SK-N-SH treated with all-trans-retinoic acid at 6 μM for 48 hours (cell line): ENCODE results near the gene C6orf132.

Experiments used
- ARNTL ChIP-seq: fragments of 450-650 bp; formaldehyde crosslinking; IDR thresholded peaks from 2 replicates; pipeline ENCODE4 v1.5.0; 2020; ENCODE audit warnings: low read depth, mild to moderate bottlenecking, moderate library complexity, borderline replicate concordance
- CSDC2 ChIP-seq: fragments of 250-450 bp; sonication (Bioruptor Pico); IDR thresholded peaks from 2 replicates; pipeline ENCODE4 v1.5.0; 2020; ENCODE audit warnings: mild to moderate bottlenecking, moderate library complexity
- GLIS3 ChIP-seq: fragments of 250-450 bp; sonication (Bioruptor Pico); IDR thresholded peaks from 2 replicates; pipeline ENCODE4 v1.5.0; 2020; ENCODE audit warnings: mild to moderate bottlenecking, moderate library complexity
- ISL1 ChIP-seq: fragments of 250-450 bp; sonication (Bioruptor Pico); IDR thresholded peaks from 2 replicates; pipeline ENCODE4 v2.1.2; 2022; ENCODE audit warnings: mild to moderate bottlenecking, moderate library complexity
- PATZ1 ChIP-seq: fragments of 250-450 bp; sonication (Bioruptor Pico); IDR thresholded peaks from 2 replicates; pipeline ENCODE4 v1.8.0; 2020; ENCODE audit warnings: mild to moderate bottlenecking, moderate library complexity, borderline replicate concordance
- TCF4 ChIP-seq: fragments of 250-450 bp; sonication (Bioruptor Pico); IDR thresholded peaks from 2 replicates; pipeline ENCODE4 v1.8.0; 2021; ENCODE audit warnings: mild to moderate bottlenecking, moderate library complexity, borderline replicate concordance
- TOX ChIP-seq: fragments of 250-450 bp; sonication (Bioruptor Pico); IDR thresholded peaks from 2 replicates; pipeline ENCODE4 v1.8.0; 2021; ENCODE audit warnings: mild to moderate bottlenecking, moderate library complexity, borderline replicate concordance
- TSHZ2 ChIP-seq: fragments of 250-450 bp; sonication (Bioruptor Pico); IDR thresholded peaks from 2 replicates; pipeline ENCODE4 v1.5.0; 2020; ENCODE audit warnings: mild to moderate bottlenecking, moderate library complexity
- ZFP3 ChIP-seq: fragments of 250-450 bp; sonication (Bioruptor Pico); IDR thresholded peaks from 2 replicates; pipeline ENCODE4 v1.5.0; 2020; ENCODE audit warnings: mild to moderate bottlenecking, moderate library complexity
- ZFP30 ChIP-seq: fragments of 450-650 bp; formaldehyde crosslinking; IDR thresholded peaks from 2 replicates; pipeline ENCODE4 v1.5.0; 2022; ENCODE audit warnings: mild to moderate bottlenecking, moderate library complexity
- TF ChIP-seq, protein P1 (sequence below): fragments of 250-450 bp; sonication (Bioruptor Pico); IDR thresholded peaks from 2 replicates; pipeline ENCODE4 v1.5.1; 2020; ENCODE audit warnings: low read depth, mild to moderate bottlenecking, moderate library complexity
- TF ChIP-seq, protein P2 (sequence below): fragments of 250-450 bp; sonication (Bioruptor Pico); IDR thresholded peaks from 2 replicates; pipeline ENCODE4 v1.5.1; 2021; ENCODE audit warnings: mild to moderate bottlenecking, moderate library complexity
- TF ChIP-seq, protein P3 (sequence below): fragments of 250-450 bp; sonication (Bioruptor Pico); IDR thresholded peaks from 2 replicates; pipeline ENCODE4 v1.8.0; 2021; ENCODE audit warnings: low read depth, mild to moderate bottlenecking, moderate library complexity, borderline replicate concordance

- TF ChIP-seq TOX = no peak
- no peak for TF ChIP-seq ZFP30 (CRISPR knock-in tag)
- TF ChIP-seq, protein P1, sequence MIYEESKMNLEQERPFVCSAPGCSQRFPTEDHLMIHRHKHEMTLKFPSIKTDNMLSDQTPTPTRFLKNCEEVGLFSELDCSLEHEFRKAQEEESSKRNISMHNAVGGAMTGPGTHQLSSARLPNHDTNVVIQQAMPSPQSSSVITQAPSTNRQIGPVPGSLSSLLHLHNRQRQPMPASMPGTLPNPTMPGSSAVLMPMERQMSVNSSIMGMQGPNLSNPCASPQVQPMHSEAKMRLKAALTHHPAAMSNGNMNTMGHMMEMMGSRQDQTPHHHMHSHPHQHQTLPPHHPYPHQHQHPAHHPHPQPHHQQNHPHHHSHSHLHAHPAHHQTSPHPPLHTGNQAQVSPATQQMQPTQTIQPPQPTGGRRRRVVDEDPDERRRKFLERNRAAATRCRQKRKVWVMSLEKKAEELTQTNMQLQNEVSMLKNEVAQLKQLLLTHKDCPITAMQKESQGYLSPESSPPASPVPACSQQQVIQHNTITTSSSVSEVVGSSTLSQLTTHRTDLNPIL = no peak
- TF ChIP-seq ARNTL (CRISPR knock-in tag) = no peak
- TF ChIP-seq PATZ1 (CRISPR knock-in tag) = no peak
- TF ChIP-seq, protein P2, sequence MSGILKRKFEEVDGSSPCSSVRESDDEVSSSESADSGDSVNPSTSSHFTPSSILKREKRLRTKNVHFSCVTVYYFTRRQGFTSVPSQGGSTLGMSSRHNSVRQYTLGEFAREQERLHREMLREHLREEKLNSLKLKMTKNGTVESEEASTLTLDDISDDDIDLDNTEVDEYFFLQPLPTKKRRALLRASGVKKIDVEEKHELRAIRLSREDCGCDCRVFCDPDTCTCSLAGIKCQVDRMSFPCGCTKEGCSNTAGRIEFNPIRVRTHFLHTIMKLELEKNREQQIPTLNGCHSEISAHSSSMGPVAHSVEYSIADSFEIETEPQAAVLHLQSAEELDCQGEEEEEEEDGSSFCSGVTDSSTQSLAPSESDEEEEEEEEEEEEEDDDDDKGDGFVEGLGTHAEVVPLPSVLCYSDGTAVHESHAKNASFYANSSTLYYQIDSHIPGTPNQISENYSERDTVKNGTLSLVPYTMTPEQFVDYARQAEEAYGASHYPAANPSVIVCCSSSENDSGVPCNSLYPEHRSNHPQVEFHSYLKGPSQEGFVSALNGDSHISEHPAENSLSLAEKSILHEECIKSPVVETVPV (CRISPR knock-in tag) = no peak
- TF ChIP-seq GLIS3 (CRISPR knock-in tag) = no peak
- no peak for TF ChIP-seq ZFP3
- no peak for TF ChIP-seq TCF4 (CRISPR knock-in tag)
- no peak for TF ChIP-seq TSHZ2 (CRISPR knock-in tag)
- TF ChIP-seq CSDC2 = no peak
- TF ChIP-seq ISL1 (CRISPR knock-in tag) = no peak
- TF ChIP-seq, protein P3, sequence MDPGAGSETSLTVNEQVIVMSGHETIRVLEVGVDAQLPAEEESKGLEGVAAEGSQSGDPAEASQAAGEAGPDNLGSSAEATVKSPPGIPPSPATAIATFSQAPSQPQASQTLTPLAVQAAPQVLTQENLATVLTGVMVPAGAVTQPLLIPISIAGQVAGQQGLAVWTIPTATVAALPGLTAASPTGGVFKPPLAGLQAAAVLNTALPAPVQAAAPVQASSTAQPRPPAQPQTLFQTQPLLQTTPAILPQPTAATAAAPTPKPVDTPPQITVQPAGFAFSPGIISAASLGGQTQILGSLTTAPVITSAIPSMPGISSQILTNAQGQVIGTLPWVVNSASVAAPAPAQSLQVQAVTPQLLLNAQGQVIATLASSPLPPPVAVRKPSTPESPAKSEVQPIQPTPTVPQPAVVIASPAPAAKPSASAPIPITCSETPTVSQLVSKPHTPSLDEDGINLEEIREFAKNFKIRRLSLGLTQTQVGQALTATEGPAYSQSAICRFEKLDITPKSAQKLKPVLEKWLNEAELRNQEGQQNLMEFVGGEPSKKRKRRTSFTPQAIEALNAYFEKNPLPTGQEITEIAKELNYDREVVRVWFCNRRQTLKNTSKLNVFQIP = no peak
These were observed 7.3 kb downstream of the C6orf132 start for GRCh38 chr6:42135161-42135560.
